HG03095 (cell line): Measurements from ENCODE around the gene SEPTIN6.
A peak's percentile ranks its signal among the peaks of the same experiment; 100 is the strongest.

Source experiments
- ATAC-seq: cut with Tn5 transposase; IDR thresholded peaks from one replicate; pipeline ENCODE4 v1.9.1; 2021; ENCODE audit warnings: moderate library complexity; ENCODE audit not compliant: unreplicated experiment

The SEPTIN6 gene

GRCh38 chrX:119655125-119655524 lies 37.8 kb downstream of the SEPTIN6 start:
- ATAC-seq: no peak

- ATAC-seq: no peak
Observed at GRCh38 chrX:119654112-119654531, 38.8 kb downstream of the SEPTIN6 start.

DNA sequence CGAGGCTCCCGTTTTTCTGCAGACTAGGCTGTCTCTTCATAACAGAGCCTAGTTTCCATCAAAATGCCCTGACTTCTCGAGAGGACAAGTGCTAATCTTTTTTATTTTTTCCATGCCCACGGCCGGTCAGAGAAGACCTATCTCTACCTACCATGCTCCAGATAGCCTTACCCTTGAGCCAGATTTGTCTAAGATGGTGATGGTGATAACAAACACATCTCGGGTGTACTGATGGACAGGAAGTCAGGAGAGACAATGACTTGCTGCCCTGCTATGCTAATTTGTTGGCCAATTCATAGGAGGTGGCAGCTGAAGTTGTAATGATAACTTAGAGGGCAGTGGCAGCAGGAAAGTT lies 44.6 kb downstream of the SEPTIN6 start:
- ATAC-seq: no peak

DNA sequence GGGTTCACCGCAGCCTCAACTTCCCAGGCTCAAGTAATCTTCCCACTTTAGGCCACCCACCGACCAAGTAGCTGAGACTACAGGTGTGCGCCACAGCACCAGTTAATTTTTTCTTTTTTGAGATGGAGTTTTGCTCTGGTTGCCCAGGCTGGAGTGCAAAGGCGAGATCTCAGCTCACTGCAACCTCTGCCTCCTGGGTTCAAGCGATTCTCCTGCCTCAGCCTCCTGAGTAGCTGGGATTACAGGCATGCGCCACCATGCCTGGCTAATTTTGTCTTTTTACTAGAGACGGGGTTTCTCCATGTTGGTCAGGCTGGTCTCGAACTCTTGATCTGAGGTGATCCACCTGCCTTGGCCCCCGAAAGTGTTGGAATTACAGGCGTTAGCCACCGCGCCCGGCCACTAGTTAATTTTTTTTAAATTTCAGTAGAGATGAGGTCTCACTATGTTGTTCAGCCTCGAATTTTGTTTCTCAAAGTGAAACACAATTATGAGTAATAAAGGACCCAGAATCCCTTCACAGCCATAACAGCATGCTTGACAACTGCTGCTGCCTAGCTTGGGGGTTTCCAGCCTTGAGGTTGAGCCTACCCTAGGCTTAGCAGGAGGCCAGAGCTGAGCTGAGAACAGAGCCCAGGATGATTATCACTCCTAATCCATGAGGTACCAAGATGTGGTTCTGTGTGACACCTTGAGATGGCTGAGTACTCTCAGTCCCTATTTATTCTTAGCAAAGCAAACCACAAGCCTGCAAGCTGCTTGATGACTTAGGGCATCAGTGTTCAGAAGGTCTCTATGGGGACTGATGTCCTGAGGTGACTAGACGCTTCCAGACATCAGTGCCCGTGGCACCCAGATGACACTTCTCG lies 45.2 kb downstream of the SEPTIN6 start:
- ATAC-seq: peak; percentile 96

GRCh38 chrX:119647089-119647488 lies 45.9 kb downstream of the SEPTIN6 start:
- ATAC-seq: no peak

DNA sequence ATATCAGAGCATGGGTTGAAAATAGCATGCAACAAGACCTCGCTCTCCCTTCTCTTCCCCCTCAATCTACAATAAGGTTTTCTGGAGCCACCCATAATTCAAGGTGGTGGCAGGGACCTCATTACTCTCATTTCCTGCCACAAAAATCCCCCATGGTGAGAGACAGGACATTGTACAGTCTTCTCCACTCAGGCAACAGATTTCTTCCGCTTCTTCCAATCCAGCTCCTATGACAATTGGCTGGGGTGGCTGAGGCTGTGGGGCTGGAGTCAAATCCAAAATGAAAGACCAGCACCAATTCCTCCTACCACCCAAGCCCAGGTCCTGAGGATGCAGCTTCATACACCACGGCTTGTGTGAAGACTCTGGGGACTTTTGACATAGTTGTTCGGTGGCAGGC lies 46.5 kb downstream of the SEPTIN6 start:
- no peak for ATAC-seq

DNA sequence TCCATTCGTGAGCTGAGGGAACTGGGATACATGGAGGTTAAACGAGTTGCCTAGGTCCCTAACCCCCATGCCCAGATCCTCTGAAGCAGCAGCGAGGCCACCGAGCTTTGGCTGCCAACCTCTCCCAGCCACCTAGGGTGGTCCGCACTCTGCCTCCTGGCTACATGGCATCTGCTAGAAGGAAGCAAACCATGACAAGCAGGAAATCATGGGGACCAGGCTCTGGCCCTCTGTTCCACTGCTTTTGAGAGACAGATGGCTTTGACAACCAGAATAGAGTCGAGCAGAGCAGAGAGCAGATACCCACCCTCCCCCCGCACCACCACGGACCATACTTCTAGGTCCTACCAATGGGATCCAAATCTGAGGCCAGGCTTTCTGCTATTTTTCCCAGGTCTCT lies 49.3 kb downstream of the SEPTIN6 start:
- ATAC-seq: no peak
